Activated CD4-positive, alpha-beta T cell treated with anti-CD3 and anti-CD28 coated beads for 36 hours (primary cell): ENCODE measurements around the gene NTN1. TPM values are rescaled to one million over a fixed set of nuclear protein-coding genes. Genes with fewer than 3 reads are reported as not detected.

Experiments
- ATAC-seq: fragments of 200-7000 bp; cut with Tn5 transposase; one replicate; pipeline ENCODE4 v1.10.0; 2021; ENCODE audit warnings: mild to moderate bottlenecking, moderate library complexity
- CTCF ChIA-PET: fragments of 350-600 bp; sonication (Branson Sonifier 250); formaldehyde crosslinking; loops from one replicate; lab custom pipeline; 2021; ENCODE audit warnings: antibody characterized with exemption; lab: Charles Lee
- POLR2A ChIA-PET: fragments of 350-600 bp; sonication (Branson Sonifier 250); formaldehyde crosslinking; loops from one replicate; lab custom pipeline; 2021; ENCODE audit warnings: antibody characterized with exemption, inconsistent platforms; lab: Charles Lee
- DNase-seq: peaks from one replicate; pipeline ENCODE4 v3.0.0-alpha.2; 2020
- H3K27ac Mint-ChIP-seq: one replicate; pipeline ENCODE4 v1.8.0; 2021; ENCODE audit warnings: mixed read lengths
- H3K27me3 Mint-ChIP-seq: one replicate; pipeline ENCODE4 v1.8.0; 2021; ENCODE audit warnings: mixed read lengths
- H3K36me3 Mint-ChIP-seq: one replicate; pipeline ENCODE4 v1.8.0; 2021; ENCODE audit warnings: low read depth, mixed read lengths
- H3K4me1 Mint-ChIP-seq: one replicate; pipeline ENCODE4 v1.8.0; 2021; ENCODE audit warnings: mixed read lengths
- H3K4me3 Mint-ChIP-seq: one replicate; pipeline ENCODE4 v1.8.0; 2021; ENCODE audit warnings: mild to moderate bottlenecking, moderate library complexity, mixed read lengths
- H3K9me3 Mint-ChIP-seq: one replicate; pipeline ENCODE4 v1.8.0; 2021; ENCODE audit warnings: low read depth, mixed read lengths
- intact Hi-C, 2 experiments: fragments of 100-400 bp; cut with DNase I in 1 of 2; cut with micrococcal nuclease in 1 of 2; formaldehyde crosslinking; loops; one replicate each; pipeline versions ENCODE4 v1.14.2 to v1.15.1; 2022 to 2024; cut with DNase I, micrococcal nuclease
- total RNA-seq, 2 experiments: library from RNA; stranded (reverse); gene quantifications; one replicate each; pipeline ENCODE4 v1.2.3, GENCODE V29; 2021

The NTN1 gene
- total RNA-seq, 2 experiments from 2014 or later = 0.60 to 0.71 TPM

DNA sequence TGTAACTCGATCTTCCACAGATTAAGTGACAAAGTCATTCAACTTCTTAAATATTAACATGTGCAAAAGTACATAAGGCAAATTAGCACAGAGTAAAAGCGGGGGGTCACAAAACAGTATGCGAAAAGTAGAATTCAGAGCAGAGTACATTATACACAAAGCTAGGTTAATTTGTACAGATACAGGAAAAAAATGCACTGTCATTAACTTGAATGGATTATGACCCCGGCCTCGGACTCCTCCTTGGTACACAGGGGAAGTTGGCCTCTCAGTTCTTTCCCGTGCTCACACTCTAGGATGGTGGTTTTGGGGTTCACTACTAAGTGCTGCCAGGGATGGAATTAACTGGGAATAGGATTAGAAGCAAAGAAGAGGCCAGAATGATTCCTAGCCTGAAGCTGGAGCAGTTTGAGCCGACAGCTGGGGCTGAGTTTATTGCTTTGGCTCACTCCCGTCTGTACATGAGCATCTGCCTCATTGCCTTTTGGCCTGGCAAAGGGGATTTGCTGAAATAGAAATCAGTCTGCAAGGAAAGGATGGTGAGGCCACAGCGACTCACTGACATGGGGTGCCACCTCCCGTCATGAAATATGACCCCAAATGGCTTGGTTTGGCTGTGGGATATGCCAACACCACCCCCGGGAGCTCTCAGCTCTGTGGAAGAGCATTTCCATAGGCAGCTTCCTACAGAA is 23.6 kb downstream of the NTN1 start:
- peaks cover 4% of the 10 kb centered on the region for H3K36me3 Mint-ChIP-seq
- H3K9me3 Mint-ChIP-seq = peaks cover 4% of the 10 kb centered on the region
- CTCF ChIA-PET = no interaction called here
- intact Hi-C loops = no loop called here
- no peak overlapping the region for H3K27ac Mint-ChIP-seq
- POLR2A ChIA-PET = no interaction called here
- peaks cover 23% of the 10 kb centered on the region for H3K27me3 Mint-ChIP-seq
- no peak for ATAC-seq
- H3K4me3 Mint-ChIP-seq = no peak overlapping the region
- DNase-seq = no peak
- H3K4me1 Mint-ChIP-seq = no peaks in the 10 kb centered on the region

DNA sequence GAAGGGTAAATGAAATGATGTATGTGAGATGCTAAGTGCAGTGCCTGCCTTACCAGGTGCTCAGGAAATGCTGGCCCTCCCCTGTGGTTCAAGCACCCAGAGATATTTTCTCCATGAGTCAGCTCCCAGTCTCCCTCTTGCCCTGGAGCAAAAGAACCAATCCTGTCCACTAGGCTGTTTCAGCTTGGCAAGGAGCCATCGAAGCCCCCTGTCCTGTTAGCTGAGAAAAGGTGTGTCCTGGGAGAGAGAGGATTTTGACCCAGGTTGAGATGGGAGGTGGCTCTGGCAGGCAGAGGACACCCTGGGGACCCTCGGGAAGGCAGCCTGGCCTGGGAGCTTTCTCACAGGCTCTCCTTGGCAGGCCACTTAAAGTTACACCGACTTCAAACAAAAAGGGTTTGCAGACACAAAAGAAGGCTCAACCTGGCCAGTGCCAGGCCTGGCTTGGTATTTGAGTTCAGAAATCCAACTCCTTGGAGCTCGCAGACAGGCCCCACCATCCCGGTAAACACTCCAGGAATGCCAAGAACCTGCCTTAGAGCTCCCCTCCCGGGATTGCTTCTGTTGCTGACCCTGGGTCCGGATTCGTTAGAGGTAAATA is 29.6 kb downstream of the NTN1 start:
- CTCF ChIA-PET = interaction anchor here (0.6 kb wide), 1 partner anchor 488 kb away, joined by 3 read pairs; no protein-coding TSS in a partner anchor
- no peaks in the 10 kb centered on the region for H3K9me3 Mint-ChIP-seq
- POLR2A ChIA-PET = no interaction called here
- H3K27ac Mint-ChIP-seq = no peak overlapping the region
- peaks cover 4% of the 10 kb centered on the region for H3K36me3 Mint-ChIP-seq
- no peak overlapping the region for H3K4me3 Mint-ChIP-seq
- no peak for ATAC-seq
- no peaks in the 10 kb centered on the region for H3K4me1 Mint-ChIP-seq
- intact Hi-C loops = no loop called here
- DNase-seq = no peak
- peaks cover 6% of the 10 kb centered on the region for H3K27me3 Mint-ChIP-seq

DNA sequence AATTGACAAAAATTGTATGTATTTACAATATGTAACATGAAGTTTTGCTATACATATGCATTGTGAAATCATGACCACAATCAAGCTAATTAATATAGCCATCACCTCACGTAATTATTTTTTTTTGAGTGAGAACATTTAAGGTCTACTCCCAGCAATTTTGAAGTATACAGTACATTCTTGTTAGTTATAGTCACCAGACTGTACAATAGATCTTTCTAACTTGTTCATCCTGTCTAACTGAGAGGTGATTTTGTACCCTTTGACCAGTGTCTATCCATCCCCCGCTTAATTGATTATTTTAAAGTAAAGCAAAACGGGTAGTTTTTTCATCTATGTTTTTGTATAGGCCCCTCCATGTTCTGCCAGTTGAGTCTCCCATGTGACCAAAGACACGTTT is 30.3 kb downstream of the NTN1 start:
- ChIA-PET POLR2A (no interaction called here), CTCF (interaction anchor here (0.6 kb wide), 1 partner anchor 487 kb away, joined by 3 read pairs; no protein-coding TSS in a partner anchor)
- H3K4me3 Mint-ChIP-seq = no peak overlapping the region
- peaks cover 8% of the 10 kb centered on the region for H3K27me3 Mint-ChIP-seq
- no peaks in the 10 kb centered on the region for H3K4me1 Mint-ChIP-seq
- H3K27ac Mint-ChIP-seq = no peak overlapping the region
- intact Hi-C loops = no loop called here
- H3K9me3 Mint-ChIP-seq = no peaks in the 10 kb centered on the region
- DNase-seq = no peak
- peaks cover 4% of the 10 kb centered on the region for H3K36me3 Mint-ChIP-seq
- no peak for ATAC-seq

GRCh38 chr17:9052921-9053320 is 31.6 kb downstream of the NTN1 start:
- Mint-ChIP-seq H3K4me3 (no peak overlapping the region), H3K27me3 (peaks cover 7% of the 10 kb centered on the region), H3K9me3 (no peaks in the 10 kb centered on the region), H3K36me3 (peaks cover 4% of the 10 kb centered on the region), H3K27ac (no peak overlapping the region), H3K4me1 (no peaks in the 10 kb centered on the region)
- POLR2A ChIA-PET = no interaction called here
- ATAC-seq (no peak), DNase-seq (no peak)
- intact Hi-C loops = no loop called here
- CTCF ChIA-PET = no interaction called here

GRCh38 chr17:9053406-9053805 is 32.1 kb downstream of the NTN1 start:
- CTCF ChIA-PET = no interaction called here
- peaks cover under 1% of the 10 kb centered on the region for H3K36me3 Mint-ChIP-seq

DNA sequence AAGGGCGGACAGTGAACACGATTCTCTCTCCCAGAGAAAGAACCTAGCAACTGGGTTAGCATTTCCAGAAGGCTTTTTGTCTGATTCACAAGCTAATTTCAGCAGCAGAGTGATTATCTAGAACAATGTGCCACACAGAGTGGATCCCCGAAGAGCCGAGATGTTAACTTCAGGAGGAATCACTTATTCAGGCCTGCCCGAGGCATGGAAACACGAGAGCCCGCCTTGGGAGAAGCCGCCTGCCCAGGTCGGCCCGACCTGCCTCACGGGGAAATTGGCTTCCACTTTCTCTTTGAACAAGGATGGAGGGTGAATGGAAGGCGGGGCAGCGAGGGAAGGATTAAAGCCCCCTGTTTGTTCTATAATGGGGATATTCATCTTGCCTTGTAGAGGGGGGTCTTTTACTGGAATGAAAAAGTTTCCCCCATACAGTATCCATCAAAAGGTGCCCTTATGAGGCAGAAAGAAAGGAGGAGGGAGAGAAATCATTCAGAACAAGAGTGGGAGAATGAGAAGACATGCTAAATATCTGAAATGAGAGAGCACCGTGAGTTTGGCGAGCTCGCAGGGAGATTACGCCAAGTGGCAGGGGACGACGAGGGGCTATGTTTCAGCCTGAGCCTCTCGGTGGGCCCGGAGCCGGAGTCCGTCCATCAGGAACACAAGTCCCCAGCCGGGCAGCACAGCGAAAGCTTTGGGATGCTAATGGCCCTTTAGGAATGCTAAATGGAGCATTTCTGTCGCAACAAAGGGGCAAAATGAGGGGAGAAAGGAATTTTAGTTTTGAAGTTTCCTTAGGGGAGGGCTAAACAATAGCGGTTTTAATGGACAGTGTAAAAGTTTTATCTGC is 33.0 kb downstream of the NTN1 start:
- ChIA-PET CTCF (interaction anchor here (0.5 kb wide), 1 partner anchor 33 kb away, joined by 3 read pairs; no protein-coding TSS in a partner anchor), POLR2A (no interaction called here)
- intact Hi-C loops = no loop called here
- Mint-ChIP-seq H3K4me3 (no peak overlapping the region), H3K36me3 (no peaks in the 10 kb centered on the region), H3K27ac (no peak overlapping the region), H3K9me3 (no peaks in the 10 kb centered on the region), H3K27me3 (peaks cover 7% of the 10 kb centered on the region), H3K4me1 (no peaks in the 10 kb centered on the region)
- DNase-seq = no peak
- no peak for ATAC-seq

More at GRCh38 chr17:9053406-9053805, 32.1 kb downstream of the NTN1 start:
- H3K27me3 Mint-ChIP-seq = peaks cover 7% of the 10 kb centered on the region
- H3K4me1 Mint-ChIP-seq = no peaks in the 10 kb centered on the region
- POLR2A ChIA-PET = no interaction called here
- intact Hi-C loops = no loop called here
- H3K27ac Mint-ChIP-seq = no peak overlapping the region
- DNase-seq = no peak
- no peak overlapping the region for H3K4me3 Mint-ChIP-seq
- H3K9me3 Mint-ChIP-seq = no peaks in the 10 kb centered on the region
- ATAC-seq = no peak

DNA sequence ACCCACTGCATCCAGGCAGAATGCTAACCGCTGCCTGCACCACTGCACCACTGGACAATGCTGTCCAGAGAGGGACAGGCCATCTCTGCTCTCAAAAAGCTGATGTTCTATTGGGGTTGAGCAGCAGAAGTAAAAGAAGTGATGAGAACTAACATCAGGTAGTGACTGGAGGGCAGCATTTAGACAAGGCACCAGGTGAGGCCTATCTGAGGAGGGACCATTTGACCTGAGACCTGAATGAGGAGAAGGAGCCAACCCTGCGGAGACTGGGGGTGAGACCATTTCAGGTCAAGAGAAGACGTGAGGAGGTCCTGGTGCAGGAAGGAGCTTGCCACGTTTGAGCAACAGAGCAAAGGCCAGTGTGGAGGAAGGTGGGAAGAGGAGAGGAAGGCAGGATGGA is 34.0 kb downstream of the NTN1 start:
- H3K36me3 Mint-ChIP-seq = no peaks in the 10 kb centered on the region
- H3K27ac Mint-ChIP-seq = no peak overlapping the region
- H3K4me3 Mint-ChIP-seq = no peak overlapping the region
- CTCF ChIA-PET = no interaction called here
- no peak for ATAC-seq
- H3K4me1 Mint-ChIP-seq = no peaks in the 10 kb centered on the region
- peaks cover 5% of the 10 kb centered on the region for H3K27me3 Mint-ChIP-seq
- H3K9me3 Mint-ChIP-seq = no peaks in the 10 kb centered on the region
- DNase-seq = no peak
- intact Hi-C loops = no loop called here
- POLR2A ChIA-PET = interaction anchor here (0.5 kb wide), 1 partner anchor 16 kb away, joined by 3 read pairs; no protein-coding TSS in a partner anchor

DNA sequence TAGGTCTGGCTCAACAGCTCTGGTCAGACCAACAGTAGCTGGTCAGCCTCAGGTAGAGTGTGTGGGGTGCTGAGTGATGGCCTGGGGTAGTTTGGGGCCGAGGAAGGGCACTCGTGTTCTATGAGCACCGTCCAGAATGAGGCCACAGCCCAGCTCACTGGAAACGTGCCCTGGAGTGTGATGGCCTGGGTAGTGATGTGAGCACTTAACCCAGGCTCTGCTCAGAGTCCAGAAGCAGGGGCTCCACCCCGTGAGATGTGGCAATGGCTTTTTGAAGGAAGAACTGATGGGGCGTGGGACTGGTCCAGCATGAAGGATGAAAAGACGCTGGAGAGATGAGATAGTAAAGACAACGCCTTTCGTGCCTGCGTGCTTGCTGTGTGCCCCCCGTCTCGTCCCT is 35.3 kb downstream of the NTN1 start:
- intact Hi-C loops = no loop called here
- ChIA-PET POLR2A (no interaction called here), CTCF (no interaction called here)
- ATAC-seq (no peak), DNase-seq (no peak)
- H3K27ac Mint-ChIP-seq = no peak overlapping the region
- peaks cover 5% of the 10 kb centered on the region for H3K27me3 Mint-ChIP-seq
- H3K4me1 Mint-ChIP-seq = no peaks in the 10 kb centered on the region
- no peaks in the 10 kb centered on the region for H3K36me3 Mint-ChIP-seq
- H3K9me3 Mint-ChIP-seq = no peaks in the 10 kb centered on the region
- H3K4me3 Mint-ChIP-seq = no peak overlapping the region

DNA sequence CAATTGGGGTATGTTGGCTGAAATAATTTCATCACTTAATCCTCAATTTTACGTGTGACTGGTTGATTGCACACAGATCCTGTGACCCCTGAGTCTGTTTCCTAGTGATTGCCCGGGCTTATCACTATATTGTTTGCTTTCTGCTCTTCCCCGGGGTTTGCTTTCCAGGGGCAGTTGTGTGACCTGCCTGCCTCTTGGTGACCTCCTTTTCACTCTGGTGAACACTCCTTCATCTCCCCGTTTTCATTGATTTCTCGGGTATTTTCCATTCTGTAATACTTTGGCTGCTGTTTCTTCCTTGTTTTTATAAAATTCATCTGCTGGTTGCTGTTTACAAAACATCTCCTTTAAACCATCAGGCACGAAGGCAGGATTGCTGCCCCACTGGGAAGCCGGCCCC is 36.0 kb downstream of the NTN1 start:
- CTCF ChIA-PET = no interaction called here
- DNase-seq (no peak), ATAC-seq (no peak)
- Mint-ChIP-seq H3K27me3 (peaks cover 5% of the 10 kb centered on the region), H3K27ac (no peak overlapping the region), H3K4me1 (no peaks in the 10 kb centered on the region), H3K9me3 (no peaks in the 10 kb centered on the region), H3K4me3 (no peak overlapping the region), H3K36me3 (no peaks in the 10 kb centered on the region)
- POLR2A ChIA-PET = no interaction called here
- intact Hi-C loops = no loop called here

- Mint-ChIP-seq H3K36me3 (no peaks in the 10 kb centered on the region), H3K4me3 (no peak overlapping the region), H3K9me3 (no peaks in the 10 kb centered on the region), H3K4me1 (no peaks in the 10 kb centered on the region), H3K27ac (no peak overlapping the region), H3K27me3 (peaks cover 4% of the 10 kb centered on the region)
- intact Hi-C loops = no loop called here
- DNase-seq (no peak), ATAC-seq (no peak)
- CTCF ChIA-PET = interaction anchor here (0.6 to 0.7 kb wide), 2 partner anchors 147 to 475 kb away, joined by 4 read pairs; no protein-coding TSS in a partner anchor
- POLR2A ChIA-PET = interaction anchor here (0.7 kb wide), 1 partner anchor 10 kb away, joined by 5 read pairs; no protein-coding TSS in a partner anchor
Observed at GRCh38 chr17:9062399-9062902, 41.1 kb downstream of the NTN1 start.

DNA sequence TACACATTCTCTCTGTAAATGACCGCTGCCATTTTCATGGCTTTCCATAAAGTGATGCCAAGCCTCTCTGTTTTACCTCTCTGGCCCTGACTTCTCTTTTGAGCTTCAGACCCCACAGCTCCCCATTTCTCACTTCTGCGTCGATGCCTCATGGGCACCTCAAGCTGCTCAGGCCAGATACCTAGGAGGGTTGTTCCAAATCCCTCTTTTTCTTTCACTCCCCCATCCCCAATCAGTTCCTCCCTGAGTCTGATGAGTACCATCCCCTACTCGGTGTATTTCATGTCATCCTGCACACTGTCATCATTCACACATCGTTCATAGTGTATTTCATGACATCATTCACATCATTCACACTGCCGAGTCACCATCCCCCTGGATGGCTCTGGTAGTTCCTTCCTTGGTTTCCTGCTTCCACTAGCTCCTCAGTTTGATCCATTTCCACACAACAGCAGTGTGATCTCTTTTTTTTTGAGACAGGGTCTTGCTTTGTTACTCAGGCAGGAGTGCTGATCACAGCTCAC is 43.1 kb downstream of the NTN1 start:
- peaks cover 4% of the 10 kb centered on the region for H3K27me3 Mint-ChIP-seq
- H3K4me1 Mint-ChIP-seq = no peaks in the 10 kb centered on the region
- no peaks in the 10 kb centered on the region for H3K9me3 Mint-ChIP-seq
- ATAC-seq (no peak), DNase-seq (no peak)
- intact Hi-C loops = no loop called here
- no peak overlapping the region for H3K27ac Mint-ChIP-seq
- H3K36me3 Mint-ChIP-seq = no peaks in the 10 kb centered on the region
- CTCF ChIA-PET = interaction anchor here (0.5 to 0.8 kb wide), 3 partner anchors 51 to 78 kb away, joined by 3 read pairs; no protein-coding TSS in a partner anchor
- POLR2A ChIA-PET = no interaction called here
- no peak overlapping the region for H3K4me3 Mint-ChIP-seq
